GM23338 (cell line): ENCODE measurements around the gene HYAL4.

ENCODE experiments used
- EZH2 ChIP-seq: fragments of 200-600 bp; sonication (generic); IDR thresholded peaks from one replicate; pipeline ENCODE4 v1.8.0; 2017; ENCODE audit warnings: antibody characterized with exemption, mild to moderate bottlenecking, low read depth; ENCODE audit not compliant: unreplicated experiment
- EZH2phosphoT487 ChIP-seq: fragments of 200-600 bp; sonication (generic); IDR thresholded peaks from one replicate; pipeline ENCODE4 v1.8.1; 2018; ENCODE audit warnings: antibody characterized with exemption; ENCODE audit not compliant: unreplicated experiment
- ZNF114 ChIP-seq: fragments of 250-450 bp; sonication (Bioruptor Pico); IDR thresholded peaks from 2 replicates; pipeline ENCODE4 v1.5.0; 2020; ENCODE audit warnings: mild to moderate bottlenecking, moderate library complexity
- TF ChIP-seq, protein P1 (sequence below), 2 experiments: fragments of 200-600 bp in 1 of 2; sonication (generic) in 1 of 2; conservative IDR thresholded peaks; 2 replicates each; pipeline versions ENCODE4 v1.5.1 to v1.6.1; 2016 to 2017; ENCODE audit warnings: antibody characterized with exemption in 2 of 2, low read depth in 2 of 2, mild to moderate bottlenecking in 2 of 2, moderate library complexity in 1 of 2
- TF ChIP-seq, protein P2 (sequence below): IDR thresholded peaks from one replicate; pipeline ENCODE4 v1.6.1; 2018; ENCODE audit warnings: antibody characterized with exemption; ENCODE audit not compliant: unreplicated experiment

DNA sequence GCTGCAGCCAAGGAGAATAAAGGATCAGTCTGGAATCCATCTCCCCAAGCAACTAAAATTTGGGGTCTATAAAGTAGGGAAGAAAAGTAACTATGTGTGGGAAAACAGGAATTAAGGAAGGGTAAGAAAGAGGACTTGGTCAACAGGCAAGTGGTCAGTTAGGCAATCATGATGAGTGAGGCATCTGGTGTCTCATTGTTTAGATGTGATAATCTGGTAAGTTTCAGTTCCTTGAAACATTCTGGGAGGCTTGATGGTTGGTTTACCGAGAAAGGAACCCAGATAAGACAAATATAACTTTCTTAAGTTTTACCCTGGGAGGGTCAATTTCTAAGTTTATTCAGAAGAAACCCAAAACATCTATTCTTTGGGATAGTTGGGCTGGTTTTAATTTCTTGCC, 22.3 kb downstream of the HYAL4 start:
- TF ChIP-seq ZNF114 (CRISPR knock-in tag) (no peak), EZH2 (no peak), EZH2phosphoT487 (no peak)
- TF ChIP-seq, protein P1, sequence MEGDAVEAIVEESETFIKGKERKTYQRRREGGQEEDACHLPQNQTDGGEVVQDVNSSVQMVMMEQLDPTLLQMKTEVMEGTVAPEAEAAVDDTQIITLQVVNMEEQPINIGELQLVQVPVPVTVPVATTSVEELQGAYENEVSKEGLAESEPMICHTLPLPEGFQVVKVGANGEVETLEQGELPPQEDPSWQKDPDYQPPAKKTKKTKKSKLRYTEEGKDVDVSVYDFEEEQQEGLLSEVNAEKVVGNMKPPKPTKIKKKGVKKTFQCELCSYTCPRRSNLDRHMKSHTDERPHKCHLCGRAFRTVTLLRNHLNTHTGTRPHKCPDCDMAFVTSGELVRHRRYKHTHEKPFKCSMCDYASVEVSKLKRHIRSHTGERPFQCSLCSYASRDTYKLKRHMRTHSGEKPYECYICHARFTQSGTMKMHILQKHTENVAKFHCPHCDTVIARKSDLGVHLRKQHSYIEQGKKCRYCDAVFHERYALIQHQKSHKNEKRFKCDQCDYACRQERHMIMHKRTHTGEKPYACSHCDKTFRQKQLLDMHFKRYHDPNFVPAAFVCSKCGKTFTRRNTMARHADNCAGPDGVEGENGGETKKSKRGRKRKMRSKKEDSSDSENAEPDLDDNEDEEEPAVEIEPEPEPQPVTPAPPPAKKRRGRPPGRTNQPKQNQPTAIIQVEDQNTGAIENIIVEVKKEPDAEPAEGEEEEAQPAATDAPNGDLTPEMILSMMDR (conservative IDR thresholded peaks at IDR 0.05; ENCODE audit: low read depth in 2 of 2): no peak
- TF ChIP-seq, protein P2, sequence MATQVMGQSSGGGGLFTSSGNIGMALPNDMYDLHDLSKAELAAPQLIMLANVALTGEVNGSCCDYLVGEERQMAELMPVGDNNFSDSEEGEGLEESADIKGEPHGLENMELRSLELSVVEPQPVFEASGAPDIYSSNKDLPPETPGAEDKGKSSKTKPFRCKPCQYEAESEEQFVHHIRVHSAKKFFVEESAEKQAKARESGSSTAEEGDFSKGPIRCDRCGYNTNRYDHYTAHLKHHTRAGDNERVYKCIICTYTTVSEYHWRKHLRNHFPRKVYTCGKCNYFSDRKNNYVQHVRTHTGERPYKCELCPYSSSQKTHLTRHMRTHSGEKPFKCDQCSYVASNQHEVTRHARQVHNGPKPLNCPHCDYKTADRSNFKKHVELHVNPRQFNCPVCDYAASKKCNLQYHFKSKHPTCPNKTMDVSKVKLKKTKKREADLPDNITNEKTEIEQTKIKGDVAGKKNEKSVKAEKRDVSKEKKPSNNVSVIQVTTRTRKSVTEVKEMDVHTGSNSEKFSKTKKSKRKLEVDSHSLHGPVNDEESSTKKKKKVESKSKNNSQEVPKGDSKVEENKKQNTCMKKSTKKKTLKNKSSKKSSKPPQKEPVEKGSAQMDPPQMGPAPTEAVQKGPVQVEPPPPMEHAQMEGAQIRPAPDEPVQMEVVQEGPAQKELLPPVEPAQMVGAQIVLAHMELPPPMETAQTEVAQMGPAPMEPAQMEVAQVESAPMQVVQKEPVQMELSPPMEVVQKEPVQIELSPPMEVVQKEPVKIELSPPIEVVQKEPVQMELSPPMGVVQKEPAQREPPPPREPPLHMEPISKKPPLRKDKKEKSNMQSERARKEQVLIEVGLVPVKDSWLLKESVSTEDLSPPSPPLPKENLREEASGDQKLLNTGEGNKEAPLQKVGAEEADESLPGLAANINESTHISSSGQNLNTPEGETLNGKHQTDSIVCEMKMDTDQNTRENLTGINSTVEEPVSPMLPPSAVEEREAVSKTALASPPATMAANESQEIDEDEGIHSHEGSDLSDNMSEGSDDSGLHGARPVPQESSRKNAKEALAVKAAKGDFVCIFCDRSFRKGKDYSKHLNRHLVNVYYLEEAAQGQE: no peak
